GM18951 (cell line): ENCODE measurements around the gene EHBP1.

Source experiments
- POLR2A ChIP-seq: IDR thresholded peaks from 4 replicates; pipeline ENCODE4 v1.6.1; 2011; ENCODE audit warnings: mild to moderate bottlenecking; ENCODE audit not compliant: insufficient read length, insufficient read depth; ENCODE audit errors: extremely low read depth
- in situ Hi-C: fragments of 300-500 bp; cut with MboI; formaldehyde crosslinking; loops from one replicate; pipeline ENCODE4 v1.12.0; 2022; ENCODE audit warnings: low sequenced_read_pairs, mixed read lengths, inconsistent platforms; ENCODE audit not compliant: unreplicated experiment

Gene EHBP1

DNA sequence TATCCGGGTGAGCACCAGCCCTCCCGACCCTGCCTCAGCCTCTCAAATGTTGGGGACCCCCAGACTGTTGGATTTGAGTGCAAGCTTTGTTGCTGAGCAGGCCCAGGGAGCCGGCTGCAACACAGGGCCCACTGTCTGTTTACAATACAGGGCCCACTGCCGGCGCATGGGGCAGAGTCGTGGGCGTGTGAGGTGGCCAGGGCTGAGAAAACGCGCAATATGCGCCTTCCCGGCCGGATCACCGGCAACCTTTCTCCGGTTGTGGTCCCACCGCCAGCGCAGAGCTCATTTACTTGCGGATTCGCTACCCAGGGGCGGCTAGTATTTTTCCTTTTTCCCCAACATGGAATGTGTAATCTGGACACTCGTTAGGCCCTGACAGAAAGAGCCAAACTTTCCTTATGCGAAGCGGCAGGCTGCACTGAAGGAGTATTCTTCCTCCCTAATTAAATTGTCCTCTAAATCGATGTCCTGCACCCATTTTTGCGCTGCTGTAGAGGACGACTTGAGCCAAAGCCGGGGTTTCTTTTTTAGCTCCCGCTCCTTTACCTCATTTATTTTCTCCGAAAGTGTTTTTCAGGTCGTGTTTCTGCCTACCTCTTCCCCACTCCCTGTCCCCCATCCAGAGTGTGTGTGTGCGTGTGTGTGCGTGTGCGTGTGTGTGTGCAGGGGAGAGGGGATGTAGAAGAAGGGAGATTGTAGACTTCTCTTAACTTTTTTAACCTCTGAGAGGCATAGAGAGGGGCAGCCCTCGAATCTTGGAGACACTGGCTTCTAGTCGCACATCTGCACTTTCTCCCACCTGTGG lies 347.8 kb downstream of the EHBP1 start:
- no peak for TF ChIP-seq POLR2A
- in situ Hi-C loops: loop anchor here (25.0 kb wide), 1 partner anchor 591 kb away; no protein-coding TSS in a partner anchor

GRCh38 chr2:63053889-63054602 lies 348.5 kb downstream of the EHBP1 start:
- in situ Hi-C loops: loop anchor here (25.0 kb wide), 1 partner anchor 592 kb away; no protein-coding TSS in a partner anchor
- no peak for TF ChIP-seq POLR2A

- in situ Hi-C loops: loop anchor here (25.0 kb wide), 1 partner anchor 593 kb away; no protein-coding TSS in a partner anchor
- TF ChIP-seq POLR2A: no peak
These were observed 349.3 kb downstream of the EHBP1 start for GRCh38 chr2:63054841-63055225.

DNA sequence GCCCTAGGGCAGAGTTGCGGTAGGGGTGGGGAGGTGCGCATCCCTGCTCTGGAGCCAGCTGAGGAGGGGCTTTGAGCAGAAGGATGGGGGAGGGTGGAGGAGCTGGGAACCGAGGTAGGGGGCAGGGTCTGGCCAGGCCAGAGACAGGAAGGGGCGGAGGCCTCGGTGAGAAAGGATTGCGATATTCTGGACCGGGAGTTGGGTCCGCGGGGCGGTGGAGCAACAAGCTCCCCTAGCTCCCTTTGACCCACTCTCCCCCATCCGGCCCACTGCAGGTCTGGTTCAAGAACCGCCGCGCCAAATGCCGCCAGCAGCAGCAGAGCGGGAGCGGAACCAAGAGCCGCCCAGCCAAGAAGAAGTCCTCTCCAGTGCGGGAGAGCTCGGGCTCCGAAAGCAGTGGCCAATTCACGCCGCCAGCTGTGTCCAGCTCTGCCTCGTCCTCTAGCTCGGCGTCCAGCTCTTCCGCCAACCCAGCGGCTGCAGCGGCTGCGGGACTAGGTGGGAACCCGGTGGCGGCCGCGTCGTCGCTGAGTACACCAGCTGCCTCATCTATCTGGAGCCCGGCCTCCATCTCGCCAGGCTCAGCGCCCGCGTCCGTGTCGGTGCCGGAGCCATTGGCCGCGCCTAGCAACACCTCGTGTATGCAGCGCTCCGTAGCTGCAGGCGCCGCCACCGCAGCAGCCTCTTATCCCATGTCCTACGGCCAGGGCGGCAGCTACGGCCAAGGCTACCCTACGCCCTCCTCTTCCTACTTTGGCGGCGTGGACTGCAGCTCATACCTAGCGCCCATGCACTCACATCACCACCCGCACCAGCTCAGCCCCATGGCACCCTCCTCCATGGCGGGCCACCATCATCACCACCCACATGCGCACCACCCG lies 350.0 kb downstream of the EHBP1 start:
- in situ Hi-C loops: loop anchor here (25.0 kb wide), 1 partner anchor 593 kb away; no protein-coding TSS in a partner anchor
- no peak for TF ChIP-seq POLR2A

DNA sequence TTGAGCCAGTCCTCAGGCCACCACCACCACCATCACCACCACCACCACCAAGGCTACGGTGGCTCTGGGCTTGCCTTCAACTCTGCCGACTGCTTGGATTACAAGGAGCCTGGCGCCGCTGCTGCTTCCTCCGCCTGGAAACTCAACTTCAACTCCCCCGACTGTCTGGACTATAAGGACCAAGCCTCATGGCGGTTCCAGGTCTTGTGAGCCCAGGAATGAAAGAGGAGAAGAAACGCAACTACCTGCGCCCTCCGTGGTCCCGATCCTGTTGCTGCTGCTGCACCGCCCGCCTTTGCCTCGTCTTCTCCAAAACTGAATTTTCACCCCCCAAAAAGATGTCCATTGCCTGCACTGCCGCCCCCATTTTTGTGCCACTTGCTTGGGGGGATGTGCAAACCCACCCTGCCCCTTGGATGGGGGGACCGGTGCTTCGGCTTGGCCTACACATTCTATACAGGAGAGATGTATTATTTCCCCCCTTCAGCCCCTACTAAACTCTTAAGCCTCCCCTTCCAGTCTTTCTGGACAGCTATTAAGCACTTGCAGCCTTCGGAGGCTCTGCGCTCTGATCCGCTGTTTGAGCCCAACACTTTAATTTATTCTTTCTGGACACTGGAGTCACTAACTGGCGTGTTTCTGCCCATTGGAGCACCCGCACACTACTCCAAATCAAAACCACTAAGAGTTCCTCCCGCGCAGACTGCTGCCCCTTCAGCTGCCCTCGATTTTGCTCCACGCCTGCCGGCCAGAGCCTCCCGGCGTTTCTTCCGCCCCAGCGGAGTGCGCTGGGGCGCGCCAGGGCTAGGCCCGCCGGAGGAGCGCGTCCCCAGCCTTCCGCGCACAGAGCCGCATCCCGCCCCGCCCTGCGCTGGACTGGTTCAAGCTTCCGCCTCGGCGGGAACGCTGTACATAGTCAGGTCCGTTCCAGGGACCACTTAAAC lies 350.9 kb downstream of the EHBP1 start:
- no peak for TF ChIP-seq POLR2A
- in situ Hi-C loops: loop anchor here (25.0 kb wide), 1 partner anchor 594 kb away; no protein-coding TSS in a partner anchor

DNA sequence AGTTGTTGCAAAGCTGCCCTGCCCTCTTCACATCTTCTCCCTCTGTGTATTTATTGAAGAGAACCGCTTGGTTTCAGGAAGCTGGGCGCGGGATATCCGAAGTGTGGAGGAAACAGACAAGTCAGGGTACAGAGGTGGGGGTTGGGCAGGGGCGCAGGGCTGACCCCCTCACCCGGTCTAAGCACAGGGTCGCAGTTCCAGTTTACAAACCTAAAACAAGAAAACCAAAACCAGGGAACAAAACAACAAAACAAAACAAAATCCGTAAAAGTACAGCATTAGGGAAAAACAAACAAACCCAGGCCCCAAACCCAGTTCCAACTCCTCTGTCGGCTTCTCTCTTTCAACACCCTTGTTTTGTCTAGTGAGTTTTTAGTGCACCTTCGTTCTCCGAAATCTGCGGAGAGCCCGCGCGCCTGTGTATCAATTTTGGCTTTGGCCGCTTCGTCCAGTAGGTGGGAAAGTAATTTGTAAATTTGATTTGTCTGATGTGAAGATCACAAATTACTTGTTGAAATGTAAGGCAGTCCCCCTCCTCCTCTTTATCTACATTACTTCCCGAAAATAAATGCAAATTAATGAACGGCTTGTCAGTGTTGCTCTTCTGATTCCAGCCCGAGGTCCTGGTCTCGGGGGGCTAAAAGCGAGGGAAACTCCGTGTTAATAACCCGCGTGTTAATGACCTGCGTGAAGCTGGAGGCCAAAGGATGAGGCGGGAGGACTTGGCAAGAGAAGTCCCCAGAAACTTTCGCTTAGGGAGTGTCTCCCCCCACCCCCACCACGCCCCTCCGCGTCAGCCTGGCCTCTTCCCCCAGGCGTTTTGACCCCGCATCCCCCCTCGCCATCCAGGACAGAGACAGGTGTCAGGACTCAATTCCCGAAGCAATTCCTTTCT lies 352.0 kb downstream of the EHBP1 start:
- TF ChIP-seq POLR2A: no peak
- in situ Hi-C loops: loop anchor here (25.0 kb wide), 1 partner anchor 595 kb away; no protein-coding TSS in a partner anchor

DNA sequence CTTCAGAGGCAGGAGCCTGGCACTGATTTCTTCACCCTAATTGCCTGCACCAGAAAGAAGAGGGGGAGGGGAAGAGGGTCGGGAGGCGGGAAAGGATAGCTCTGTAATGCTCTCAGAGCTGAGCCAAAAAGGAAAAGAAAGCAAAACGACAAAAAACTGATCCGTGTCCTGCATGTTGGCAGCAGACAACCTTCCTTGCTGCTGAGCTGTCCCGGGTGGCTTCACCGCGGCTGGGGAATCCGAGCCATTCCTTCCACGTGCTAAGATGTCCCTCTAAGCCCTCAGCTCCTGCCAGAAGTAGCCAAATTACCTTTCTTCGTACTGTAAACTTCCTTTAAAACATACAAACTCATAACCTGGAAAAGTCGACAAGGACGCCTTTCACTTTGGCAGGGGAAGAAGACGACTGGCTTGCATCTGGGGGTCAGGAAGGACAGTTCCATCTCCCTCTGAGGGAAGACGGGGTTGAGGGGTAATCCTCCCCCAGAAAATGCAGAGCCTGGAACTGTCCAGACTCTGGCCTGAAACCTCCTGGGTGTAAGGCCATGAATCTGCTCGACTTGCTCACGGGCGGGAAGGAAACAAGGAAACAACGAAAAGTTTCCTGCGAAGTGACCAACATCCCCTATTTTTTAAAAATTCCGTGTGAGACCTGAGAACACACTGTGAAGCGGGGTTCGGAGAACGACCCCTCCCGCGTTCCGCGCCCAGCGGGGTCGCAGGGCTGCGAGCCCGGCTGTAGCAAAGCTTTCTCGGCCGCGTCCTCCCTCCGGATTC lies 352.8 kb downstream of the EHBP1 start:
- in situ Hi-C loops: loop anchor here (25.0 kb wide), 1 partner anchor 596 kb away; no protein-coding TSS in a partner anchor

GRCh38 chr2:63058921-63059792 lies 353.6 kb downstream of the EHBP1 start:
- in situ Hi-C loops: loop anchor here (25.0 kb wide), 1 partner anchor 597 kb away; no protein-coding TSS in a partner anchor

More for the DNA sequence above, 352.8 kb downstream of the EHBP1 start:
- TF ChIP-seq POLR2A: no peak

DNA sequence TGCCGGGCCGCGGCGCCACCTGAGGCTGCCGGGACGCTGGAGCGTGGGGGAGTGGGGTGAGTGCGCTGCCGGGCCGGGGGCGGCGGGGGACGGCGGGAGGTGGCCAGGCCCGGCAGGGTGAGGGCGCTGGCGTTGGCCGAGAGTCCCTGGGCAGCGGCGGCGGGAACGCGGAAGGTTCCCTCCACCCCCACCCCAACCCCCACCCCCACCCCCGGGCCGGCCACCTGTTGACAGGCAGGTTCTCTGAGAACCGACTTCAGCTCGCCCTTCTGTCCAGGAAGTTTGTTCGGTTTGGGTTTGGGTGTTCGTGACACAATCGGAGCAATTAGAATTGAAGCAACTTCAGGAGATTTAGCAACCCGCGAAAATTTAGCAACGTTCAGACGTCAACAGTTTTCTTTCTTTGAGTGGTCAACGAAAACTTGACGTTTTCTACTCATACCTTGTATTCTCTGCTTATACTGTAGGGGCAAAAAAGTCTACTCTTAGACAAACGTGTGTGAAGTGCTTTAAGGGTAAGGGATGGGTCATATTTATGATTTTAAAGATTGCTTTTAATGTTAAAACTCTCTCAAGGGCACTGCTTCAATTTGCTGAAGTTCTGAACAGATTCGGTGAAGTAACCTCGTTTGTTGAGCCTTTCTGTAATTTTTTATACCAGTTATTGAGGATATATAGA lies 354.4 kb downstream of the EHBP1 start:
- in situ Hi-C loops: loop anchor here (25.0 kb wide), 1 partner anchor 598 kb away; no protein-coding TSS in a partner anchor

More at GRCh38 chr2:63058921-63059792, 353.6 kb downstream of the EHBP1 start:
- no peak for TF ChIP-seq POLR2A

More for the DNA sequence above, 354.4 kb downstream of the EHBP1 start:
- TF ChIP-seq POLR2A: no peak
